Vagina (tissue), 2 donors: Measurements from ENCODE around the gene EHMT1.

ENCODE experiments used
- CTCF ChIP-seq, 3 experiments: fragments of 450-650 bp in 2 of 3; fragments of 200-600 bp in 1 of 3; sonication (generic) in 1 of 3; IDR thresholded peaks; one replicate each; pipeline ENCODE4 v1.5.1; 2017 to 2019; ENCODE audit warnings: antibody characterized with exemption in 3 of 3, mild to moderate bottlenecking in 2 of 3, moderate library complexity in 2 of 3
- POLR2A ChIP-seq, 2 donors: fragments of 450-650 bp; IDR thresholded peaks; one replicate each; pipeline ENCODE4 v1.6.1; 2017; ENCODE audit warnings: antibody characterized with exemption in 2 of 2, mild to moderate bottlenecking in 2 of 2, moderate library complexity in 2 of 2

DNA sequence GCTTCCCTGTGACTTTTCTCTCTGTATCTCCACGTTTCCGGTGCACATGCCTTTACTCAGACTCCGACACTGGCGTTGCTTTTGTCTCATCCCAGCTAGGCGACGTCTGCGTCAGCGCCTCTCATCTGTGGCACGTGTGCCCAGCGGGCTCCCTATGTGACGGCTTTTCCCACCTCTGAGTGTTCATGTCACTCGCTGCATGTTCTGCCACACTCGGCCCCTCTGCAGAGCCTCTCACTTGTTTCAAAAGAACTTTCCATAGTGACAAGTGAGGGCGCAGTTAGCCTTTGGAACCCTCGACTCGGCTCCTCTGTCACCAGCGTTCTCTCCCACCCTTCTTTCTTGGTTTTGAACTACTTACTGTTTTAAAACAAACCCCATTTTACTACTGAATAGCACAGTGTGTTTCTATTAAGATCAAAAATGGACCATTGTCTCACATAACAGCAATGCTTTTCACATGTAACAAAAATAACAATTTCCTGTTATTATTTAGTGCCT is 145.4 kb downstream of the EHMT1 start:
- no peak for TF ChIP-seq POLR2A (IDR thresholded peaks at IDR 0.05)
- no peak for TF ChIP-seq CTCF (IDR thresholded peaks at IDR 0.05)
